HG02981 (cell line): ENCODE results near the gene C12orf75.
A peak's percentile ranks its signal among the peaks of the same experiment; 100 is the strongest.
"Not testable (repeated sequence)": the region's sequence is repeated elsewhere in the genome, so short reads cannot be mapped to it uniquely, and the experiment has no call there.

Source experiments
- ATAC-seq: cut with Tn5 transposase; IDR thresholded peaks from one replicate; pipeline ENCODE4 v1.9.1; 2021; ENCODE audit warnings: mild to moderate bottlenecking, moderate library complexity; ENCODE audit not compliant: unreplicated experiment

The C12orf75 gene

DNA sequence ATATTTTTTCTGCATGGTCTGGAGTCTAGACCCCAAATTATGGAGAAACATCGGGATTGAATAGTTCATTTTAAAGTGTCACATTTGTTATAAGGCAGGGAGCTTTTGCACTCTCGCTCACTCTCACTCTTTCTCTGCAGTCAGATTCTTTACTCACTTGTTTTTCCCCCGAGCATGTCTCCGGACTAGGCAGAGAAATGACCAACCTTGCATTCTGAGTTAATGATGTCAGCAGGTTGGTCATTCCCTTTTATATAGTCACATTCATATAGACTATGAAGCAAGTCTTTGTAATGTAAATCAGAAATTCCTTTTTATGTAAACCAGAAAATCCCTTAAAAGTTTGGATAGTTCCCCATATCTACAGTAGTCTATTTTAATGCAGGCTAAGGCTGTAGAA is 4.1 kb downstream of the C12orf75 start:
- ATAC-seq: no peak

DNA sequence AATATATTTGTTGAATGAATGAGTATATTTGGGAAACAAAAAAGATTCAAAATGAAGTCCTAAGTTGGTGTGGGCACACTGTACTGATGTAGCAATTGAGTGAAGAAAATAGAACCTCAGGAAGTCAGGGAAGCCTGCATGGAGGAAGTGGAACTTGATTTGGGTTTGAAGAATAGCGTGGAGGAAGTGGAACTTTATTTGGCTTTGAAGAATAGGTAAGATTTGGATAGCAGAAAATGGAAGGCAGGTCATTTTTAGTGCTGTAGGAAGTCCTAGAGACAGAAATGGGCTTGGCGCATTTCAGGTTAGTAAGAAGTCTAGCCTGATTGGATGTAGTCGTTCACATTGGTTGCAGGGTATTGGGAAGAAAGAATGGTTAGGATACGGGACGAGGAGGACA is 5.4 kb downstream of the C12orf75 start:
- no peak for ATAC-seq

DNA sequence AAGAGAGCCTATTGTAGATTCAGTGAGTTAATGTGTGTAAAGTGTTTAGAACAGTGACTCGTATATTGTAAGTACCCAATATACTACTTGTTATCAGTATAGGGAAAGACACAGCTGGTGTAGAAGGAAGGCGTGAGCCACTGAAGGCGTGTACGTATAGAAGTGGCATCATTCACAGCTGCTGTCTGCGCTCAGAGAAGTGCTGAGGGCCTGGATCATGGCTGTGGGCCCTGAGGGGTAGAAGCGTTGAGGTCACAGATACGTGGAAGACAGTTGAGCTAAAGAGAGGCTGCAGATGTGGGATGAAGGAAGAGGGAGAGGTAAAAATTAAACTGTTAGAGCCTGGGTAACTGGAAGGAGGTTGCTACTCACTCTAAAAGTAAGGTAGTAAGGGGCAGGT is 5.9 kb downstream of the C12orf75 start:
- ATAC-seq: no peak

DNA sequence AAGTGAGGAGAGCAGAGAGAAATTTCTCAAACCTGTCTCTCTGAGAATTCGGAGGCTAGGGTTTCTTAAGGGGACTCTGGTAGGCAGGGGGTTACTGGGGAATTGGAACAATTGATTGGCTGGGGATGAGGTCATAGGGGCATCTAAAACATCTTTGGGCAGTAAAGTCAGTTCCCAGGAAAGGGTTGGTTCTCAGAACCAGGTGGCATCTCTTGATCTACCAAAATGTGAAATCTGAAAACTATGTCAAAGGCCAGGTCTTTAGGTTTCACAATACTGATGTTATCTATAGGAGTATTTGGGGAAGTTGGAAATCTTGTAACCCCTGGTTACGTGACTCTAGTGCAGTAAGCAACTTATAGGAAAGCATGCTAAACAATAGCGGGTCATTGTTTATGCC is 6.9 kb downstream of the C12orf75 start:
- peak; percentile 45 for ATAC-seq

DNA sequence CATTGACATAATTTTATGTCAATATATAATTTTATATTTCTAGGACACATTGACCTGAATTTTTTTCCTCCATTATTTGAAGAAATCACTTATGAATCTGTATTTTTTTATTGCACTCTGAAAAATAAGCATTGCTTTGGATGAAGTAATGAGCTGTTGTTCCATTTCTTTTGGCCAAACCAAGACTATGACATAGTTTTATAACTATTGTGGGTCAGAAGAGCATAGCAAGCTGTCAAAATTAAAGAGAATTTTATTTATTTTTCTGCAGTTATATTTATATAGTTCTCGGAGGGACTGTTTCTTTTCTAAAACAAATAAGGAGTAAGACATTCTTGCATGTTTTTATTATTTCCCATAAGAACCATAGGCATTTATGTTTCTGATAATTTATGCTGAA is 8.5 kb downstream of the C12orf75 start:
- ATAC-seq: no peak

DNA sequence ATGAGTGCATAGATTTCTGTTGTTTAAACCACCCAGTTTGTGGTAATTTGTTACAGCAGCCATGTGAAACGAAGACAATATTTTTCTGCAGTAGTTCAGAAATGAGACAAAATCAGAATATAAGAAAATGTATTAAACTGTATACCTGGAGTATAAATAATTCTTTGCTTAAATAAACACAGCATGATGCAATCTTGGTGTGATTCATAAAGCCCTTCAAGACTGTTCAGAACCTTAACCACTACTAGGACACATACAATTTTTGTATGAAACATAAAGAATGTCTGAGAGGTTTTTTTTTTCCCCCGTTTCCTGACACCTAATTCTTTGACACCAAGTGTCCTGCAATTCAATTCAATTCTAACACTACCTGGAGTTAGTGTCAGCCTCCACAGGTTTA is 10.5 kb downstream of the C12orf75 start:
- ATAC-seq: no peak

DNA sequence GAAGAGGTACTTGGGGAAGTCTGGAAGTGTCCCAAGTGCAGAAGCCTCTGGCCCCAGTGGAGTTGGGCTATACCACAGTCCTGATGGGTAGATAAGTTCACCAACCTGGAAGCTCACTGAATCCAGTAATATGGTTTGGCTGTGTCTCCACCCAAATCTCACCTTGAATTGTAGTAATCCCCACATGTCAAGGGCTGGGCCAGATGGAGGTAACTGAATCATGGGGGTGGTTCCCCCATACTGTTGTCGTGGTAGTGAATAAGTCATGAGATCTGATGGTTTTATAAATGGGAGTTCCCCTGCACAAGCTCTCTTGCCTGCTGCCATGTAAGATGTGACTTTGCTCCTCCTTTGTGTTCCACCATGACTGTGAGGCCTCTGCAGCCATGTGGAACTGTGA is 11.1 kb downstream of the C12orf75 start:
- not testable (repeated sequence) for ATAC-seq

DNA sequence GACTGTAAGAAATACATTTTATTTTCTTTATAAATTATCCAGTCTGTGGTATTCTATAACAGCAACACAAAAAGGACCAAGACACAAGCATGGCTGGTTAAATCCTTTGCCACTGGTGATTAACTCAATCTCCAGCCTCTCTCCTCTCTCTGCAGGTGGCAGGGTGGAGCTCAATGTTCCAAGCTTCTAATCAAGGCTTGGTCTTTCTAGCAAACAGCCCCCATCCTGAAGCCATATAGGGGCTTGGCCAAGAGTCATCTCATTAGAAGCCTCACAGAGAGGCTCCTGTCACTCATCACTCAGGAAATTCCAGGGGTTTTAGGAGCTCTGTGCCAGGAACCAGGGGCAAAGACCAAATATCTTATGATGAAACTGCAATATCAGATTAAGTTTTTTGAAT is 12.0 kb downstream of the C12orf75 start:
- ATAC-seq: no peak

DNA sequence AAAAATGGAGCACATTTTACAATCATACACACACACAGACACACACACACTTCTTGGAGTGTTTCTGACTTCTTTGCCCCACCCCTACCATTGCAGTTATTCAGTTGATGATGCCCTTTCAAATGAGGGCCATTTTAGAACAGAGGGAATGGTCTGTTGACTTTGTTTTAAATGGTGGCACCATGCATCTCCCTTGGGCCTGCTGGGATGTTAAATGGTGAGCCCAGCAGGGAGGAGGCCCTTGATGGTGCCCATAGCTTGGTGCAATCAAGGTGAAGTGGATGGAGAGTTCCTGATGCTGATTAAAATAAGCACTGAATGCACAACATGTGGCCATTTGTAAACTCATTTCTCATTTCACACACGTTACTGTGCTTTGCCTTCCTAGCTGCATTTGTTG is 13.3 kb downstream of the C12orf75 start:
- no peak for ATAC-seq

DNA sequence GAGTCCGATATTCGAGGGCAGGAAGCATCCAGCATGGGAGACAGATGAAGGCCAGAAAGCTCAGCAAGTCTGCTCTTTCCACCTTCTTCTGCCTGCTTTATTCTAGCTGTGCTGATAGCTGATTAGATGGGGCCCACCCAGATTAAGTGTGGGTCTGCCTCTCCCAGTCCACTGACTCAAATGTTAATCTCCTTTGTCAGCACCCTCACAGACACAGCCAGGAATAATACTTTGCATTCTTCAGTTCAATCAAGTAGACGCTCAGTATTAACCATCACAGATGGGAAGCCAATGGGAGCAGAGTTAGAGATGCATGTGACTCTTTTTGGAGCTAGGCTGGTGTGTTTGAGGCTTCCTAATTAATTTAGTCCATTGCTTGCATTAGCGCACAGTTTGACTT is 17.0 kb downstream of the C12orf75 start:
- ATAC-seq: no peak

DNA sequence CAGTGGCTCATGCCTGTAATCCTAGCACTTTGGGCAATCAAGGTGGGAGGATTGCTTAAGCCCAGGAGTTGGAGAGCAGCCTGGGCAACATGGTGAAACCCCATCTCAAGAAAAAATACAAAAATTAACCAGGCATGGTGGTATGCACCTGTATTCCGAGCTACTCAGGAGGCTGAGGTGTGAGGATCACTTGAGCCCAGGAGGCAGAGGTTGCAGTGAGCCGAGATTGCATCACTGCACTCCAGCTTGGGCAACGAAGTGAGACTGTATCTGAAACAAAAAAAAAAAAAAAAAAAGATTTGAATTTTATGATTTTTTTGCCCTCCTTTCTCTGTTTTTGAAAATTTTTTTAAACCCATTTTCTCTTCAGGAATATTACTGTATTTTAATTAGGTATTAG is 17.7 kb downstream of the C12orf75 start:
- no peak for ATAC-seq

DNA sequence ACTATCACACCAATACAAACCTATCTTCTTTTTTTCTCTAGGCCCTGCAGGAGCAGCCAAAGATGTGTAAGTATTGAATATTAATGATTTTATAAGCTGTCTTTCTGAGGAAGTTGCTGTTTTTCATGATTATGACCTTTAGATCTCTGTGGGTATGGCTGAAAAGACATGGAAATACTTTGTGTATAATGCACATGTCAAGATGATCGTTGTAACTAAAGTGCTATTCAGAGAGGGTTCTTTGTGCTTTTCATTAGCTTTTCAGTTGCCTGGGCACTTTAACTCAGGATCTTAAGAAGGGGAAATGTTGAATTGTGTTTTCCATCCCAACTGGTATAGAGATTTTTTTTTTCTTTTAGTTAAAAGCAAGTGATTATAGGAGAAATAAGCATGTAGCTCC is 18.1 kb downstream of the C12orf75 start:
- no peak for ATAC-seq

DNA sequence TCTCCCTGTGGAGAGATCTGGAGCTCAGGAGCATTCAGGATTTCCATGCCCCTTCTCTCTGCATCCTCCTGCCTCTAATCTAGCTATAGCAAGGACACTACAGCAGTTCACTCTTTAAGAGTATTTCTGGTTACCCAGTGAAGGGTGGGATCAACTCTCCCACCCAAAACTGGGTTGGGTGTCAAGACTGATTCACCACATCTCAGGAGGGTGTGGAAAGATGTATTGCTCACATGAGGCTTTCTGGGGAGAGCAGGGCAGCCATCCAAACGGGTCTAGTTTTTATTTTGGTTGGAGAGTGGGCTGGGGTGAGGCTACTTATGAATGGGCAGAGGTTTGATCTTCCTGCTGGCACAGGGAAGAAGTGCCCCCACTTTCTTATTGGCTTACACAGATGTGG is 18.6 kb downstream of the C12orf75 start:
- ATAC-seq: no peak

DNA sequence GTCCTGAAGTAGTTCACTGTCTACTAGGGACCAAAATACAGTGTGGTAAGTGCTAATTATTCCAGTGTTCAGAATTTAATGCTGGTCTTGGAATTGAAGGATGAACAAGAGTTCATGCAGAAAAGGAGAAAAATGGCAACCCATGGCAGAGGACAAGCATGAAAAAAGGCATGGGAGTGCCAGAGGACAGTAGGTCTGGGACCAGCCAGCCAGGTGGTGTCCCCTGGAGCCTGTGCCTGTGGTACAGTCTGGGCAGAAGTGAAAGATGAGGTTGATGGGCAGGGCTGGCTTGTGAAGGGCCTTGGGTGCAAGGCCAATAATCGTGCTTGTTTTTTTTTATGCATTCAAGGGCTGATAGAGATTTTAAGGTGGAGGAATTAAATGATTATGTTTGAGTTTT is 21.0 kb downstream of the C12orf75 start:
- ATAC-seq: peak; percentile 46

DNA sequence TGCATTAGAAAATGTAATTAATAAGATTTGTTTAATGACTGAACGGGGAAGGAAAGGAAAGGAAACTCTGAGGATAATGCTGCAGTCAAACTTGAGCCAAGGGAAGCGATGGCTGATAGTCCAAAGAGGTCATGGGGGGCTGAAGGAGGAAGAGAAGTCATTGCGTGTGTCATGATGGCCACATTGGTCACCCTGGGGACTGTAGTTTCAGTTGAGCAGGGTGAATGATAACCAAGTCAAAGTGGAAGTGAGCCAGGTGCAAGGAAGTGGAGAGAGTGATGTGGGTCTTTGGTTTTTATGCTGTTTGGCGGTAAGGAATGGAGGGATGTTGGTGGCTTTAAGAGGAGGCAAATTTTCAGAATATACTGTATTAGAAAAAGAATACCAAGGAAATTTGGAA is 21.6 kb downstream of the C12orf75 start:
- ATAC-seq: peak; percentile 88

DNA sequence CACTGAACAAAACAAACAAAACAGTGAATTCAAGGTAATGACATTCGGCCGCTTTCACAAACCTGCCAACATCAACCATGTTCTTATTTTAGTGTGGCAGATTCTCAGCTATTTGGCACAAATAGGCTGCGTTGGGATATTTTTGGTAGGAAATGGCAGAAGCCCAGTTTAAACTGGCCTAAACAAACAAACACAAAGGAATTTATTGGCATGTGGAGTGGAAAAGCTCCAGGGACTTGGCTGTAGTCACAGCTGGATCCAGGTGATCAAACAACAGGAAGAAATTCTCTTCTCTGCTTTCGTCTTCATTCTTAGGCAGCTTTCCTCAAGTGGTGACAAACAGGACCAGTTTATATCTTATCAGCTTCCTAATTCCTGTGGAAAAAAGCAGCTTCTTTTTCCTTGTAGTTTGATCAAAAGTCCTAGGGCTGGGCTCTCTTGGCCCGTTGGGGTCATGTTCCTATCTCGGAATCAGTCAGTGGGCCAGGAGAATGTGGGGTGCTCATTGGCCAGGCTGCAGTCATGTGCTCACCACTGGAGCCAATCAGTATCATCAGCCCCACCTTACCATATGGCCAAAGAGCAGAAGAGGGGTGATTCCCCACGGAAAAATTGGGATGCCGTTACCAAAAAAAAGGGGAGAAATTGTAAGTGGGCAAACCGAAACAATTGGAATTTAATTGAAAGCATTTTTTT is 22.6 kb downstream of the C12orf75 start:
- ATAC-seq: no peak

DNA sequence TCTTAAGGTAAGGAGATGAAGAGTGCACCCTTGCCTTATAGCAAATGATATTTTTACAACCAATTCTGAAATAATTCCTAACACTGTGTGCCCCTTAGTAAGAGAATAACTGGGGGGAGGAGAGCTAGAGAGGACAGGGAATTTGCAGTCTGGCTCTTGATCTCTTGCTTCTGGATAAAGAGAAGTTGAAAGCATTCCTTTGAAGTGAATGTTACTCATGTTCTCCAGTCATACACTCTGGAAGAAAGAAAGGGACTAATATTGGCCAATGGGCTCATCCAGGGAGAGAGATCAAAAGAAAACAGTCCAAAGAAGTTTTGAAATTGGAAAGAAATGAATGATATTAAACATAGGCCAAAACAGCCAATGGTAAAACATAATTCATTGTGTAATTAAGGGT is 25.3 kb downstream of the C12orf75 start:
- ATAC-seq: no peak

DNA sequence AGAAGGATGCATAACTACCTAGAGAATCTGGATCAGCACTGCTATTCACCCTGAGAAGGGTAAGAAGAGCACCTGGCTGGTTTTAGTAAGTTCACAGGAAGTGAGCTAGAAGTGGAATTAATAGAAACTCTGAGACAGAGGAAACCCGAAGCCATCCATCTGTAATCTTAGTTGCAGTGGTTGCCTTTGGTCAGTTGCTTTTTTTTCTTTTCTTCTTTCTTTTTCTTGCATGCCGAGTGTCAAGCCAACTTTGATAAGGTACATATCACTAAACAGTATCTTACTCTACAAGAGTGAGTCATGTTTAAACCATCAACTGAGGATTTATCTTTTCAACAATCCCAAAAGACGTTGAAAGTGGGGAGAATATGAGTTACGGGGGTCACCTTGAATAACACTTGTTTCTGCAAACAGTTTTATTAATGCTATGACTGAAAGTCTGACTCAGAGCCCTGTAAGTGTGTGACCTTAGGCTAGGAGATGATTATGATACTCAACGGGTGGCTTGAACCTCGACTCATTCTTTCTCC is 26.7 kb downstream of the C12orf75 start:
- ATAC-seq: peak; percentile 68

DNA sequence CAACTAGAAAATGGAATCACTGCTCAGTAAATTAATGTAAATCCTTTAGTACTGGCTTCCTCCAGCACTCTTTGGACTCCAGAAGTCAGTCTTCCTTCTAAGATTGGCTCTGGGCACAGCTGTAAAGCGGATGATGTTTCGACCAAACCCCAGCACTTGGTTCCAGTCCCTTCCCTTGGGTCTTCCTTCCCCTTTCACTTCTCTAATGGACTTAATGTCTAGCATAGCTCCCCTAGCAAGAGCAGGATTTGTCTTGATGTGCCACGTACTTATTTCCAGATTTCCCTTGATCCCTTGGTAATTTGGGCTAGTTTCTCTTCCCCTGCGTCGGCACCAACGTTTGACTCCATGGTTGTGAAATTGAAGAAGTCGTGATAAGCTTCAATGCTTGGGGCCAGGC is 28.3 kb downstream of the C12orf75 start:
- peak; percentile 50 for ATAC-seq

DNA sequence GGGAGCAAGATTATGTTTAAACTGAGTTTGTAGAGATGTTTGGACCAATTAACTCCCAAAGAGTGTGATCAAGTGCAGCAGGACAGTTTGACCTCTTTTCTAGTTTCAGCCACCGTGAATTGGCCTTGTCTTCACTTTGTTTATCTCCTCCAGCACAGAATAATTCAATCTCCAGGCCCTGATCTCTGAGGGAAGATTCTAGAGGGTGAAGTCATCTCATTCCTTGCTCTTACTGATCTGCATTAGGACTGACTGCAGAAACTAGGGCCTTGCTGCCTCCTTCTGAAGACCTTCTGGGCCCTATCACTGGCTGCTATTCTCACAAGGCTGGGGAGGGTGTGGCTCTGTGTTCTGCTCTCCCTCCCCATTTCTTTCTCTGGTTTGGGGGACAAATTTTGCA is 29.4 kb downstream of the C12orf75 start:
- ATAC-seq: no peak

DNA sequence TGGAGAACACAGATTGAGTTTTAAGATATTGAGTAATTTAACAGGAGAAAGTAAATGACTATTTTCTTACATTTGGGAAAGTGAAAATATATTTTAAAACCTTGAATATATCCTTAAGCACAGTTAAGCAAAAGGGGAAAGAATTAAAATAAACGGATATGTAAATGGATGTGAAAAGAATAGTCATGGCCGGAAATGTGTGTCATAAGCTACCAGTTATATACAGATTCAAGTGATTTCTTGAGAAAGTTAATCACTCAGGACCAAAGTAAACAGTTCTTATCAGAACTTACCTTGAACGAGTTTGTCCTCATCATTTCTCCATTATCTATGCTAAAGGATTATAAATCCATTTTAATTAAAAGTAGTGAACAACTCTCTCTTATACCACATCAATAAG is 33.4 kb downstream of the C12orf75 start:
- ATAC-seq: no peak

DNA sequence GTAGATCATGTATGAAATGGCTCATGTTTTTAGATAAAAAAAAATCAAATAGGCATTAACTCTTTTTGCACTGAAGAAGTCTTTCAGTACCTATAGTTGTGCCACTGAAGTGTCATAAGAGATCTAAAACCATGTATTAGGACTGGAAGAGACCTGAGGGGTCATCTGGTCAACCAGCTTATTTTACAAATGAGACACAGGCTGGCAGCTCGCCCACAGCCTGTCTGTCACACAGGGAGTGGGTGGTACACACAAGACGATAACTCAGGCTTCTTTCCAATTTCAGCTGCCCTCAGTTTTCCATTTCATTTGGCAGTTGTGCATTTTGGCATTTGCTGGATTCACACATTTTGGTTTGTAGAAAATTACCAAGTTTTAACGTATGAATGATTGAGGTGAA is 34.7 kb downstream of the C12orf75 start:
- no peak for ATAC-seq

DNA sequence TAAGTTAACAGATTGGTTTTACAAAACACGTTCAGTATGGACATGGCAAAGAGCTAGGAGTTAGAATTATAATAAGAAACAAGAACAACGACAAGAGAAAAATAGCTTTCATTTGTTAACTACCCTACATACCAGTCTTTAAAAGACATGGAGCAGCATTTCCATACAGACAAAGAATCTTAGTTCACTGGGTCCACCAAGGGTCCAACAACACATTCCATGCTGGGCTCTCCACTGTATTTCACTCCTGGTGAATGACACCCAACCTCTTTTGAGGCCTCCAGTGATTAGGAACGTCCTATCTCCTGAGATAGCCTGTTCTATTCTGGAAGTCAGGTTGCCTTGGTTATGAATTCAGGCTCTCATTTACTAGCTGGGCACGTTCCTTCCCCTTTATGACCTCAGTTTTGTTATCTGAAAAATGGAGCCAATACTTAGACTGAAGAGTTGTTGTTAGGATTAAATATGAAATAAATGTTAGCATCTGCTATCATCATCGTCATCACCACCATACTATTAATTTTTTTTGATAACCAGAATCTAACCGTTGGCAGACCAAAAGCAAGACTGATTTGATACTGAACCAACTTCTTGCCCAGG is 37.7 kb downstream of the C12orf75 start:
- no peak for ATAC-seq
